Stimulated activated CD8-positive, alpha-beta memory T cell treated with anti-CD3 and anti-CD28 coated beads, Interleukin-2, amount 100 ng/mL, for 48 hours (primary cell): Measurements from ENCODE around the gene HNRNPAB.
"Not testable (repeated sequence)": the region's sequence is repeated elsewhere in the genome, so short reads cannot be mapped to it uniquely, and the experiment has no call there.

ENCODE experiments used
- DNase-seq, 2 donors: peaks; one replicate each; pipeline ENCODE4 v3.0.0-alpha.2; 2020; ENCODE audit warnings: low read depth in 2 of 2

HNRNPAB gene

GRCh38 chr5:178196986-178197385 lies 7.3 kb upstream of the HNRNPAB start:
- DNase-seq = no peak

DNA sequence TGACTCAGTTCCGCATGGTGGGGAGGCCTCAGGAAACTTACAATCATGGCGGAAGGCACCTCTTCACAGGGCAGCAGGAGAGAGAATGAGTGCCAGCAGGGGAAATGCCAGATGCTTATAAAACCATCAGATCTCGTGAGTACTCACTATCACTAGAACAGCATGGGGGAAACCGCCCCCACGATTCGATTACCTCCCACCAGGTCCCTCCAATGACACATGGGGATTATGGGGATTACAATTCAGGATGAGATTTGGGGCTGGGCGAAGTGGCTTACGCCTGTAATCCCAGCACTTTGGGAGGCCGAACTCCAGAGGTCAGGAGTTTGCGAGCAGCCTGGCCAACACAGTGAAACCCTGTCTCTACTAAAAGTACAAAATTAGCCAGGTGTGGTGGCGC lies 6.2 kb upstream of the HNRNPAB start:
- DNase-seq = not testable (repeated sequence)

DNA sequence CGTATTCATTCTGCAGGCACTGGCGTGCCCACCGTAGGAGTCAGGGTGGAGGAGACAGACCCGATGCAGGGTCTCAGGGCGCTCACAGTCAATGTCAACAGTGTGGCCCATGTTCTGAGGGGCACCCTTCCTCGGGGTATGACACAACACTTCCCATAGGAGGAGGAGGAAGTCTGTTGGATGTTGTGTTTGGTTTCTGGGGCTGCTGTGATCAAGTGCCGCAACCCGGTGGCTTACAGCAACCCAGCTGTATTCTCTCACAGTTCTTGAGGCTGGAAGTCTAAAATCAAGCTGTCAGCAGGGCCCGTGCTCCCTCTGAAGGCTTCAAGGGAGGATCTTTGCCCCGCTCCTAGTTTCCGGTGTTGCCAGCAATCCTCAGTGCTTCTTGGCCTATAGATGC lies 5.6 kb upstream of the HNRNPAB start:
- no peak for DNase-seq

DNA sequence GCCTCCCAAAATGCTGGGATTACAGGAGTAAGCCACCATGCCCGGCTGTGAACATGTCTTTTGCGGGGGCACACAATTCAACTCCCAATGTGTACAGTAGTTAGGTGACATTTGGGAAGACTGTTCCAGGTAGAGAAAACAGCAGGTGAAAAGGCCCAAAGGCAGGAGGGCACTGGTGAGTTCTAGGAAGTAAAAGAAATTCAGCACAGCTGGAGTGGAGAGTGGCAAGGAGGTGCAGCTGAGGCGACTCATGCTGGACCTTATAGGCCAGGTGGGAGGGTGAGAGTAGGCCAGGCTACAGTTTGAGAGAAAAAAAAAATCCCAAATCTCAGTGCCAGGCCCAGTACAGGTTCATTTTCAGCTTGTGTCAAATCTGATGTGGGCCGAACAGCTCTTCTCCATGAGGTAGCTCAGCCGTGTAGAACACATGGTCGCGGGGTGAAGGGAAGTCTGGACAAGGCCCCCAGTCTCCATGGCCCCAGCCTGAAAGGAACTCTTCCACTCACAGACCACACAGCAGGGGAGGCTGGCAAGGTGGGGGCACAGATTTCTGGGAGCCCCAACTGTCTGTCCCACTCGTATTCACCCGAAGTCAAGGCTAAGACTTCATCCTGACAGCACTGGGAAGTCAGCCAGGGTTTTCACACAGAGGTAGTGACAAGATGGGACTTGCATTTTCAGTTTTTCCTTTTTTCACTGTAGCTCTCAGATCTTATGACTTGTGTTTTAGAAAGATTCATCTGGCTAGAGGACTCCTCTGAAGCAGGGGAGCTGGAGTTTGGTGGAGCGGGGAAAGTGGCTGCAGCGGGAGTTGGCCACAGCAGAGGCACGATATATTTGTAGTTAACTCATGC lies 4.5 kb upstream of the HNRNPAB start:
- DNase-seq = no peak

- no peak for DNase-seq
Measured at GRCh38 chr5:178201221-178201926, 3.0 kb upstream of the HNRNPAB start.

DNA sequence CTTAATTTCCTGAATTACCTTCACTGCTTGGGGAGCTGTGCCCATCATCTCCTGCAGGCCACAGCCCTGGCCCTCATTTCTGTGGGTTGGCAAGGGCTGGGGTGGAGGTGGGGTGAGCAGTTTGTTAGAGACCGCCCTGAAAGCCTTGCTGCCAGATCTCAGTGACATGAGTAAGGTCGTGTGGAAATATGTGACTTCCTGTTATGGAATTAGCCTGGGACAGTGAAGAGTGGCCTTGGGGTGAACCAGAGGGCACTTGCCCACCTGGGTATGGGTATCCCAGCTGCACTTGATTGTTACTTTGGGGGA lies 2.5 kb upstream of the HNRNPAB start:
- no peak for DNase-seq

DNA sequence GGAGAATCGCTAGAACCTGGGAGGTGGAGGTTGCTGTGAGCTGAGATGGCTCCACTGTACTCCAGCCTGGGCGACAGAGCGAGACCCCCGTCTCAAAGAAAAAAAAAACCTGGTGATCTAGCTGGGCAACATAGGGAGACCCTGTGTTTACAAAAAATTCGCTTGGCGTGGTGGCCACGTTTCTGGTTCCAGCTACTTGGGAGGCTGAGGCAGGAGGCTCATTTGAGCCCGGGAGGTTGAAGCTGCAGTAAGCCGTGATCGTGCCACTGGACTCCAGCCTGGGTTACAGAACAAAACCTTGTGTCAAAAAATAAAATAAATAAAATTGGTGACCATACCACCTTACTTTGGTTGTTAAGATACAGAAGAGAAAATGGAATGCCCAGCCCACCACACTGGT lies 1.8 kb upstream of the HNRNPAB start:
- no peak for DNase-seq

- DNase-seq = no peak
Measured at GRCh38 chr5:178203670-178204181, 607 bp upstream of the HNRNPAB start.

DNA sequence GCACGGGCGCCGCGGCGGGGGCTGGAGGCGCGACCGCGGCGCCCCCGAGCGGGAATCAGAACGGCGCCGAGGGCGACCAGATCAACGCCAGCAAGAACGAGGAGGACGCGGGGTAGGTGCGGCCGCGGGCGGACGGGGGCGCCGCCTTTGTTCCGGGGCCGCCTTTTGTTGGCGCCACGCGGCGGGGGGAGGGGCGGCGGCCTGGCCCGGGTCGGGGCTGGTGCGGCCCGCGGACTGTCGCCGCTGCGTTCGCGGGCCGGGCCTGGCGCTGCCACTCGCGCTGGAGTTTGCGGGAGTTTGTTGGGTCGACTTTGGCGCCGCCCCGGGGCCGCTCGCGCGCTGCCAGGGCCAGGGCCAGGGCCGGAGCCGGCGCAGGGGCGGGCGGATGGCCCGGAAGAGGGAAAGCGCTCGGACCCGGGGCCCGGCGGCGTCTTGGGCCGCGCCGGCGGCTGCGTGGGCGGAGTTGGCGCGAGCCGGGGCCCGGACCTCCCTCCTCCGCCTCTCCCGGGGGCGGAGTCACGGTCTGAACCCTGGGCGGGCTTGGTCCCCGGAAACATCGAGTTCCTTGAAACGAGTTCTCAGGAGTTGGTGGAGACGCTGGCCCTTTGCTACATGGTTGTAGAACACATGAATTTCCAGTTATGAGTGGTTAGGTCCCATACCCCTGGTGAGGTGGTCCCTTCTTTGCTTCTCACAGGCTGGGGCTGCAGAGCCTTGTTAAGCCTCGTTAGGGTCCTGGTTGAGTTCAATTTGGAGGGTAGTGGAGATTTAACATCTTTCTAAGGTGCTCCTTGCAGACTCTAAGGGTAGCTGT lies 809 bp downstream of the HNRNPAB start:
- DNase-seq = peak; percentile 68 to 72

DNA sequence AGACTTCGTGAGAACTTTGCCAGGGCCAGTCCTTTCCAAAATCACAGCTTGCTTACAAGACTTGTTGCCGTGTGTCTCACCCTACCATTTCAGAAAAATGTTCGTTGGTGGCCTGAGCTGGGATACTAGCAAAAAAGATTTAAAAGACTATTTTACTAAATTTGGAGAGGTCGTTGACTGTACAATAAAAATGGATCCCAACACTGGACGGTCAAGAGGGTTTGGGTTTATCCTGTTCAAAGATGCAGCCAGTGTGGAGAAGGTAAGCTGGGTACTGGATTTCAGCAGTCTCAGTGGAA lies 1.4 kb downstream of the HNRNPAB start:
- DNase-seq = no peak

- DNase-seq = no peak
Measured at GRCh38 chr5:178206166-178207101, 2.1 kb downstream of the HNRNPAB start.

DNA sequence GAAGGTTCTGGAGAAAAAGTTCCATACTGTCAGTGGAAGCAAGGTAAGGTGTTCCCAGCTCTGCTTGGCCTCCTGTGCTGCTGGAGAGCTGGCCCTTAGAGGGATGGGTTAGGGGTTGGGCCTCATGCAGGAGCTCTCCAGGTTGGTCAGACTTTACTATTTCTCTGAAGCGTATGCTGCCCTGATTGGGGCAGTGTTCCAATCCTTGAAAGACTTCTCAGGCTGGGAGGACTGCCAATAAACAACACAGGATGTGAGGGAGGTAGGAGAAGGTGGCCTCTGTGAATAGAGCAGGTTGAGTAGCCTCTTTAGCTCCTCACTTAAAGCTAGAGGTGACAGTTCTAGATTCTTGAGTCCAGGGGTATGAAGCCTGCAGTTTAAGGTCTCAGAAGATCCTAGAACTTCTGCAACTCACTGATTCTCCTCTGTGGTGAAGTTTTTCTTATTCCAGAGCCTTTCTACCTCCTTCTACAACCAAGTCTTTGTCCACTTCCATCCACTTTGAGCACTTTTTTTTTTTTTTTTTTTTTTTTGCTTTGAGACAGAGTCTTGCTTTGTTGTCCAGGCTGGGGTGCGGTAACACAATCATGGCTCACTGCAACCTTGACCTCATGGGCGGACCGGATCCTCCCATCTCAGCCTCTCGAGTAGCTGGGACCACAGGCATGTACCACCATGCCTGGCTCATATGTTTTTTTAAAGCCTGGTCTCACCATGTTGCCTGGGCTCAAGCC lies 3.0 kb downstream of the HNRNPAB start:
- DNase-seq = no peak

DNA sequence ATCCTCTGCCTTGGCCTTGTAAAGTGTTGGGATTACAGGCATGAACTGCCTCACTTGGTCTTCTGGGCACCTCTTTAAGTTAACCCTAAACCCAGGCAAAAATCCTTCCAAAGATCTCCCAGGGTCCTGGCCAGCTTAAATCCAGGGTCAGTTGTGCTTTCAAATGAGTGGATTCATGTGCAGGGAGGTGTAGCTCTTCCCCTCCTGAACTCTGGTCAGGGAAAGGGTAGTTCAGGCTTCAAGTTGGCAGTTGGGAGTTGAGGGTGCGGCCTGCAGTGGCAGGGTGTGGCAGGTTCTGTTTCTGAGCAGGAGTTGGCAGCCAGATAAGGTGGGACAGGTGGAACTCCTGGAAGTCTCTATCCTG lies 3.6 kb downstream of the HNRNPAB start:
- DNase-seq = no peak

- no peak for DNase-seq
Measured at GRCh38 chr5:178208540-178209227, 4.4 kb downstream of the HNRNPAB start.

- DNase-seq = no peak
Measured at GRCh38 chr5:178209334-178210072, 5.2 kb downstream of the HNRNPAB start.

GRCh38 chr5:178210073-178210535 lies 5.8 kb downstream of the HNRNPAB start:
- DNase-seq = no peak

- no peak for DNase-seq
Measured at GRCh38 chr5:178210686-178211085, 6.4 kb downstream of the HNRNPAB start.

- no peak for DNase-seq
Measured at GRCh38 chr5:178211095-178212048, 7.0 kb downstream of the HNRNPAB start.
